Right atrium auricular region (tissue), 2 donors: ENCODE data around the gene CHD6. TPM values are rescaled to one million over a fixed set of nuclear protein-coding genes. Genes with fewer than 3 reads are reported as not detected.

Source experiments
- DNase-seq: peaks from one replicate; pipeline ENCODE4 v3.0.0-alpha.2; 2019; ENCODE audit warnings: low spot score
- H3K27ac ChIP-seq, 2 donors: fragments of 200-600 bp; sonication (generic); 1 replicate in 1 of 2; 2 replicates in 1 of 2; pipeline ENCODE4 v1.5.1; 2016 to 2019
- H3K27me3 ChIP-seq, 2 donors: fragments of 200-600 bp; sonication (generic); one replicate each; pipeline versions ENCODE4 v1.5.1 to v1.6.0; 2017 to 2019
- H3K36me3 ChIP-seq: fragments of 200-600 bp; sonication (generic); one replicate; pipeline ENCODE4 v1.5.1; 2016
- H3K4me1 ChIP-seq, 2 donors: fragments of 200-600 bp; sonication (generic); one replicate each; pipeline versions ENCODE4 v1.5.1 to v1.6.0; 2017 to 2019
- H3K4me3 ChIP-seq, 2 donors: fragments of 200-600 bp; sonication (generic); 1 replicate in 1 of 2; 2 replicates in 1 of 2; pipeline ENCODE4 v1.5.1; 2017 to 2019; ENCODE audit warnings: mild to moderate bottlenecking in 1 of 2, moderate library complexity in 1 of 2
- H3K9me3 ChIP-seq, 2 donors: fragments of 200-600 bp; sonication (generic); one replicate each; pipeline ENCODE4 v1.5.1; 2019
- CTCF ChIP-seq, 2 donors: fragments of 200-600 bp; sonication (generic); IDR thresholded peaks; one replicate each; pipeline ENCODE4 v1.5.1; 2019; ENCODE audit warnings: antibody characterized with exemption in 2 of 2
- total RNA-seq, 2 donors: library from RNA; depleted of rRNA; stranded (reverse); fragments of >200 nt; gene quantifications; one replicate each; pipeline ENCODE4 v1.1.0, GENCODE V29; 2016

Gene CHD6
- total RNA-seq, 2 donors from 2014 or later: 22.2 to 27.4 TPM

- peak in 1 of 2 donors; percentile 23 for TF ChIP-seq CTCF (IDR thresholded peaks at IDR 0.05)
- no peaks in the 10 kb centered on the region for H3K27me3 ChIP-seq
- no peak for DNase-seq
- H3K4me1 ChIP-seq: peaks cover 0 to 54% of the 10 kb centered on the region in 2 donors
- H3K4me3 ChIP-seq: no peak overlapping the region
- no peaks in the 10 kb centered on the region for H3K36me3 ChIP-seq
- H3K27ac ChIP-seq: peak overlapping the region in 1 of 2 donors; percentile 33
- H3K9me3 ChIP-seq: peaks cover 16 to 21% of the 10 kb centered on the region in 2 donors
Measured at GRCh38 chr20:41604002-41604401, 14.2 kb downstream of the CHD6 start.

- Histone ChIP-seq H3K27ac (peak overlapping the region; percentile 52 to 67), H3K36me3 (no peaks in the 10 kb centered on the region), H3K9me3 (peaks cover 16 to 26% of the 10 kb centered on the region in 2 donors), H3K27me3 (no peaks in the 10 kb centered on the region), H3K4me1 (peaks cover 0 to 39% of the 10 kb centered on the region in 2 donors), H3K4me3 (no peak overlapping the region)
- DNase-seq: no peak
- no peak for TF ChIP-seq CTCF (IDR thresholded peaks at IDR 0.05)
Measured at GRCh38 chr20:41601742-41602141, 16.4 kb downstream of the CHD6 start.

- H3K9me3 ChIP-seq: peaks cover 16 to 26% of the 10 kb centered on the region in 2 donors
- no peak for TF ChIP-seq CTCF (IDR thresholded peaks at IDR 0.05)
- H3K27ac ChIP-seq: peak overlapping the region; percentile 52 to 67
- H3K4me1 ChIP-seq: peaks cover 0 to 39% of the 10 kb centered on the region in 2 donors
- no peaks in the 10 kb centered on the region for H3K36me3 ChIP-seq
- no peak overlapping the region for H3K4me3 ChIP-seq
- no peaks in the 10 kb centered on the region for H3K27me3 ChIP-seq
- DNase-seq: no peak
Measured at GRCh38 chr20:41600926-41601631, 17.1 kb downstream of the CHD6 start.

GRCh38 chr20:41599699-41600104, 18.5 kb downstream of the CHD6 start:
- Histone ChIP-seq H3K36me3 (no peaks in the 10 kb centered on the region), H3K9me3 (peaks cover 16 to 29% of the 10 kb centered on the region in 2 donors), H3K4me1 (peaks cover 0 to 35% of the 10 kb centered on the region in 2 donors), H3K27ac (no peak overlapping the region), H3K27me3 (no peaks in the 10 kb centered on the region), H3K4me3 (no peak overlapping the region)
- no peak for DNase-seq
- TF ChIP-seq CTCF (IDR thresholded peaks at IDR 0.05): no peak

- Histone ChIP-seq H3K27ac (no peak overlapping the region), H3K4me1 (peaks cover 0 to 30% of the 10 kb centered on the region in 2 donors), H3K27me3 (no peaks in the 10 kb centered on the region), H3K9me3 (peaks cover 16 to 31% of the 10 kb centered on the region in 2 donors), H3K36me3 (no peaks in the 10 kb centered on the region), H3K4me3 (no peak overlapping the region)
- no peak for TF ChIP-seq CTCF (IDR thresholded peaks at IDR 0.05)
- DNase-seq: no peak
Measured at GRCh38 chr20:41598719-41599118, 19.5 kb downstream of the CHD6 start.
